Progenitor cell of endocrine pancreas (in vitro differentiated cells): ENCODE data around the gene PACSIN1. TPM values are rescaled to one million over a fixed set of nuclear protein-coding genes. Genes with fewer than 3 reads are reported as not detected.

Experiments used
- DNase-seq: peaks from one replicate; pipeline ENCODE4 v3.0.0; 2021; ENCODE audit warnings: low spot score; ENCODE audit not compliant: unreplicated experiment
- H3K27ac Mint-ChIP-seq: 2 replicates; pipeline ENCODE4 v1.8.0; 2021; ENCODE audit warnings: mild to moderate bottlenecking, moderate library complexity, mixed read lengths
- H3K27me3 Mint-ChIP-seq: 2 replicates; pipeline ENCODE4 v1.8.0; 2021; ENCODE audit warnings: mixed read lengths
- H3K36me3 Mint-ChIP-seq: 2 replicates; pipeline ENCODE4 v1.8.0; 2022; ENCODE audit warnings: mixed read lengths; ENCODE audit not compliant: insufficient read depth
- H3K4me1 Mint-ChIP-seq: 2 replicates; pipeline ENCODE4 v1.8.0; 2021; ENCODE audit warnings: low read depth, mixed read lengths
- H3K4me3 Mint-ChIP-seq: 2 replicates; pipeline ENCODE4 v1.8.0; 2021; ENCODE audit warnings: low read depth, mild to moderate bottlenecking, moderate library complexity, mixed read lengths
- H3K9me3 Mint-ChIP-seq: 2 replicates; pipeline ENCODE4 v1.8.0; 2021; ENCODE audit warnings: low read depth, mixed read lengths
- total RNA-seq: library from RNA; stranded (reverse); gene quantifications from 2 replicates; pipeline ENCODE4 v1.2.1, GENCODE V29; 2021
- TF ChIP-seq, protein P1 (sequence below): fragments of 200-600 bp; sonication (generic); IDR thresholded peaks from one replicate; pipeline ENCODE4 v1.5.0; 2021; ENCODE audit warnings: antibody characterized with exemption, mild to moderate bottlenecking; ENCODE audit not compliant: unreplicated experiment

The PACSIN1 gene
- total RNA-seq, 1 donor from 2014 or later, result 0.72 TPM

DNA sequence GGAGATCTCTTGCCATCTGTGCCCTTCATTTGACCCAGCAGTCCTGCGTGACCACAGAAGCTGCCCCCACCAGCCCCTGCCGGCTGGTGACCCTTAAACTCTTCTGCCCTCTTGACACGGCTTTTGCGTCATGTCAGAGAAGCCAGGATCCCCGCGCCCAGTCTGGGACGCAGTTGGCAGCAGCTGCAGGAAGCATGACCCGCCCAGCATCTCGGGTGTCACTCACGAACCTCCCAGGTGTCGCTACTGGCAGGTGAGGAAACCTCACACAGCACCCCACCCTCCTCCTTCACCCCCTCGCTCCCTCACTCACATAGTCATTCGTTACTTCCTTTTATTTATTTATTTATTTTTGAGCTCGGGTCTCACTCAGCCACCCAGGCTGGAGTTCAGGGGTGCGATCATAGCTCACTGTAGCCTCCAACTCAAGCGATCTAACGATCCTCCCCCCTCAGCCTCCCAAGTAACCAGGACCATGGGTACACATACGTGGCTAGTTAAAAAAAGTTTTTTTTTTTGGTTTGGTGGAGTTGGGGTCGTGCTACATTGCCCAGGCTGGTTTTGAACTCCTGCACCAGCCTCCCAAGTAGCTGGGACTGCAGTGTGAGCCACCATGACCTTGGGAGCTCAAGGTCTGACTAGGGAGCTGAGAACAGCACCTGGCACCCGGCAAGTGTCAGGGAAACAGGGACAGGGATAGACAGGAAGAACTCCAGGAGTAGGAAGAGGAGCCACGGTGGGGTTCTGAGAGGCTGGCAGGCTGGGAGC is 104.4 kb downstream of the PACSIN1 start:
- no peaks in the 10 kb centered on the region for H3K36me3 Mint-ChIP-seq
- DNase-seq, result no peak
- H3K27ac Mint-ChIP-seq, result no peak overlapping the region
- H3K27me3 Mint-ChIP-seq, result peaks cover 55% of the 10 kb centered on the region
- TF ChIP-seq, protein P1, sequence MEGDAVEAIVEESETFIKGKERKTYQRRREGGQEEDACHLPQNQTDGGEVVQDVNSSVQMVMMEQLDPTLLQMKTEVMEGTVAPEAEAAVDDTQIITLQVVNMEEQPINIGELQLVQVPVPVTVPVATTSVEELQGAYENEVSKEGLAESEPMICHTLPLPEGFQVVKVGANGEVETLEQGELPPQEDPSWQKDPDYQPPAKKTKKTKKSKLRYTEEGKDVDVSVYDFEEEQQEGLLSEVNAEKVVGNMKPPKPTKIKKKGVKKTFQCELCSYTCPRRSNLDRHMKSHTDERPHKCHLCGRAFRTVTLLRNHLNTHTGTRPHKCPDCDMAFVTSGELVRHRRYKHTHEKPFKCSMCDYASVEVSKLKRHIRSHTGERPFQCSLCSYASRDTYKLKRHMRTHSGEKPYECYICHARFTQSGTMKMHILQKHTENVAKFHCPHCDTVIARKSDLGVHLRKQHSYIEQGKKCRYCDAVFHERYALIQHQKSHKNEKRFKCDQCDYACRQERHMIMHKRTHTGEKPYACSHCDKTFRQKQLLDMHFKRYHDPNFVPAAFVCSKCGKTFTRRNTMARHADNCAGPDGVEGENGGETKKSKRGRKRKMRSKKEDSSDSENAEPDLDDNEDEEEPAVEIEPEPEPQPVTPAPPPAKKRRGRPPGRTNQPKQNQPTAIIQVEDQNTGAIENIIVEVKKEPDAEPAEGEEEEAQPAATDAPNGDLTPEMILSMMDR, result no peak
- no peaks in the 10 kb centered on the region for H3K9me3 Mint-ChIP-seq
- H3K4me1 Mint-ChIP-seq, result peaks cover 9% of the 10 kb centered on the region
- H3K4me3 Mint-ChIP-seq, result no peak overlapping the region

DNA sequence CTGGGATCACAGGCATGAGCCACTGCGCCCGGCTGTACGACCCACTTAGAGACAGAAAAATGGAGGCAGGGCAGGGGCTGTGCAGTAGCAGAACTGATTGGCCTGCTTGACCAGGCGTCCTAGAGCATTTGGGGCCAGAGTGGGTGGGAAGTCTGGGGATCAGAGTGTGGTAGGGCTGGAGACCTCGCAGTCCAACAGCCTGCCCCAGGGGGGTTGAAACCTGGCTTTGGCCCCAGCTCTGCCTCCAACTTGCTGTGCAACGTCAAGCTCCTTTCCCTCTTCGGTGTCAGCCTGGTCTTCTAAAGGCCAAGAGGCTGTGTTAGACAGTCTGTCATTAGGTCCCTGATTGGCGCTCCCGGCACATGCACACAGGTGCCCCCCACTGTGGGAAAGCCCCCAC is 105.5 kb downstream of the PACSIN1 start:
- DNase-seq, result no peak
- TF ChIP-seq, protein P1, result no peak
- peaks cover 8% of the 10 kb centered on the region for H3K4me1 Mint-ChIP-seq
- H3K4me3 Mint-ChIP-seq, result no peak overlapping the region
- no peaks in the 10 kb centered on the region for H3K36me3 Mint-ChIP-seq
- no peak overlapping the region for H3K27ac Mint-ChIP-seq
- peaks cover 46% of the 10 kb centered on the region for H3K27me3 Mint-ChIP-seq
- H3K9me3 Mint-ChIP-seq, result no peaks in the 10 kb centered on the region

DNA sequence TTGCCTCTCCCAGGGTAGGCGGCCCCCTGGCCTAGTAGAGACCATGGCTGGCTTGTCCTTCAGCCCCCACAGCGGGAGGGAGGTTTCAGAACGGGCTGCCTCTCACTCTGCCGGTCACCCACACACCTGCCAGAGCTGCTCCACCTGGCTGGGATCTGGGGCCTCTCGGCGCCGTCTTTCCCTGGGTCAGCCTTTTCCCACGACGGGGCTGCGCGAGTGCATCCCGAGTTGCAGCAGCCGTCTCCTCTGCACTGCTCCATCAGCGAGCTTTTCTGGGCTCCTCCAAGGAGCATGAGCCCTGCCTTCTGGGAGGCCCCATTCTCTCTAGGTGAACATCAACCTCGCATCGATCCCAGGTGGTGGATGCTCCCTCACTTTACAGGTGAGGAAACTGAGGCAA is 106.1 kb downstream of the PACSIN1 start:
- no peak overlapping the region for H3K27ac Mint-ChIP-seq
- peaks cover 7% of the 10 kb centered on the region for H3K4me1 Mint-ChIP-seq
- no peak for DNase-seq
- H3K36me3 Mint-ChIP-seq, result no peaks in the 10 kb centered on the region
- TF ChIP-seq, protein P1, result no peak
- no peak overlapping the region for H3K4me3 Mint-ChIP-seq
- no peaks in the 10 kb centered on the region for H3K9me3 Mint-ChIP-seq
- peaks cover 41% of the 10 kb centered on the region for H3K27me3 Mint-ChIP-seq

DNA sequence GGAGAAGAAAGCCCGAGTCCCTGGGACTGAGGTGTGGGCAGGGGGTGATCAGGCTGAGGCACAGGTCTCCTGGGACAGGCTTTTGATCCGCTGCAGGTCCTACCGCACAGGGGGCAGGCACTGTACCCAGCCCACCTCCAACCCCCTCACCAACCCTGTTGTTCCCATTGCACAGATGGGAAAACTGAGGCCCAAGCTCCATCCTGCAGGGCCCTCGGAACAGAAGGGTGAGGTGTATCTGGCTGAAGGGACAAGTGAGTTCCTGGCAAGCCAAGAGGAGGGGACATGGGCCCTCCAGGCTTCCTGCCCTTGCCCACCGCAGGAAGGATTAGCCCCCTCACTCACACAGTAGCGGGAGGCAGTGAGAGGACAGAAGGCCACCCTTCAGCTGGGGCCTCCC is 106.7 kb downstream of the PACSIN1 start:
- H3K4me3 Mint-ChIP-seq, result no peak overlapping the region
- H3K27me3 Mint-ChIP-seq, result peaks cover 35% of the 10 kb centered on the region
- TF ChIP-seq, protein P1, result no peak
- no peaks in the 10 kb centered on the region for H3K36me3 Mint-ChIP-seq
- H3K4me1 Mint-ChIP-seq, result peaks cover 3% of the 10 kb centered on the region
- H3K27ac Mint-ChIP-seq, result no peak overlapping the region
- no peak for DNase-seq
- no peaks in the 10 kb centered on the region for H3K9me3 Mint-ChIP-seq

DNA sequence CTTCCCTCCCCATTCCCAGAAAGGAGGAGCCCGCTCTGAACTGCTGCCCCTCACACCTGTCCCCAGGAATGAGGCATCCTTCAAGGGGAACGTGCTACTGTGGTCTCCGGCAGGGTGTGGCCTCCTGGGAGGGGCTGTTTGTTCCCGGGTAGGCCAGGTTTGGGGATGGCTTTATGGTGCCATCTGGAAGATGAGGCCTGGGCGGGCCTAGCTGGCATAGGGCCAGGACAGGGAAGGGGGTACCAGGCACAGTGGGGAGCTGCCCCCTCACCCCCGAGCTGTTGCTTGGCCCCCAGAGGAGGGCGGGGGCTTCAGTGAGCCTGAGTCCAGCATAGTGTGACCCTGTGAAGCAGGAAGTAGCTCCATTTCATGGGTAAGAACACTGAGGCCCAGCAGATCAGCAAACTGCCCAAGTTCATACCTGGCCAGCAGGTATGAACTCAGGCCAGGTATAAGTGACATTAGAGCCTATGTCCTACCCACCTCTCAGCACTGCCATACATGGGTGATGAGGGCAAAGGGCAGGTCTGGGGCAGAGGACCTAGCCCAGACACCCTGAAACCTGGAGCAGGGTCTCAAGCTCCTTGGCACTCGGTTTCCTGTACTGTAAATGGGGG is 107.8 kb downstream of the PACSIN1 start:
- DNase-seq, result no peak
- no peak overlapping the region for H3K27ac Mint-ChIP-seq
- H3K27me3 Mint-ChIP-seq, result peaks cover 26% of the 10 kb centered on the region
- H3K4me1 Mint-ChIP-seq, result peaks cover 3% of the 10 kb centered on the region
- no peak overlapping the region for H3K4me3 Mint-ChIP-seq
- no peaks in the 10 kb centered on the region for H3K9me3 Mint-ChIP-seq
- no peaks in the 10 kb centered on the region for H3K36me3 Mint-ChIP-seq
- TF ChIP-seq, protein P1, result no peak
